Fibroblast of lung (primary cell): ENCODE data around the gene ZSWIM2.

Experiments
- EZH2 ChIP-seq: IDR thresholded peaks from 2 replicates; pipeline ENCODE4 v1.5.1; 2012; ENCODE audit warnings: low read length, control low read depth, mild to moderate bottlenecking; ENCODE audit errors: missing control alignments
- TF ChIP-seq, protein P1 (sequence below), 2 donors: IDR thresholded peaks in 1 of 2; conservative IDR thresholded peaks in 1 of 2; 1 replicate in 1 of 2; 2 replicates in 1 of 2; pipeline ENCODE4 v1.5.1; 2011 to 2012; ENCODE audit warnings: low read length in 2 of 2, control low read depth in 1 of 2, inconsistent platforms in 1 of 2, low read depth in 1 of 2, mild to moderate bottlenecking in 1 of 2

DNA sequence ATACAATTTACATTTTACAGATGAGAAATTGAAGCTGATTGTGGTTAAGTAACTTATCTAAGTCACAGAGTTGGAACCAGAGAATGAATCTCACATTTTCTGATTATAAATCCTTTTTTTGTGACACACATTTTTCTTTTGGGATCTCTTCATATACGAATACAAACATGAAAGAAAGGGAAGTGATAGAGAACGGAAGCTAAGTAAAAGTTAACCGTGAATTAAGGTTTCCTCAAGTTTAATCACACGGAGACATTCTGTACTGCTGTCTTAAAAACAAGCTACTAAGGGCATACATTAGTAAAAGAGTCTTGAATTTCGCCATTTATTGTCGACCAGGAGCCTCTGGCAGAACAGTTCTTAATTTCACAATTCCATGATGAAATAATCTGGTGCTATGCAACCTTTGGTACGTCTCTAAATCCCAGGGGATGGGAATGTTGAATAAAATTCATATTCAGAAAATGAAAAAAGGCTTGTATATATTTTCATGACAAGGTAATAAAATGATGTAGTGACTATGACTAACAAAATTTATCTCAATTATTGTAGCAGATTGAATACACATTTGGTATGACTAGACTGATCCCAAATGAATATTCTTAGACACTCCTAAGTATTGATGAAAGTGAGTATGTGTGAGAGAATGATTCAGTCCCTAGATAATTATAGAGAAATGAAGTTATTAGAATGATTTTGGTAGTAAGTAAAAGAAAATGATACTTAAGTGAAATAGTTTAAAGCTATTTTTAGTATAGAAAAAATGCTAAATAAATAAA lies 40.3 kb upstream of the ZSWIM2 start:
- TF ChIP-seq, protein P1, sequence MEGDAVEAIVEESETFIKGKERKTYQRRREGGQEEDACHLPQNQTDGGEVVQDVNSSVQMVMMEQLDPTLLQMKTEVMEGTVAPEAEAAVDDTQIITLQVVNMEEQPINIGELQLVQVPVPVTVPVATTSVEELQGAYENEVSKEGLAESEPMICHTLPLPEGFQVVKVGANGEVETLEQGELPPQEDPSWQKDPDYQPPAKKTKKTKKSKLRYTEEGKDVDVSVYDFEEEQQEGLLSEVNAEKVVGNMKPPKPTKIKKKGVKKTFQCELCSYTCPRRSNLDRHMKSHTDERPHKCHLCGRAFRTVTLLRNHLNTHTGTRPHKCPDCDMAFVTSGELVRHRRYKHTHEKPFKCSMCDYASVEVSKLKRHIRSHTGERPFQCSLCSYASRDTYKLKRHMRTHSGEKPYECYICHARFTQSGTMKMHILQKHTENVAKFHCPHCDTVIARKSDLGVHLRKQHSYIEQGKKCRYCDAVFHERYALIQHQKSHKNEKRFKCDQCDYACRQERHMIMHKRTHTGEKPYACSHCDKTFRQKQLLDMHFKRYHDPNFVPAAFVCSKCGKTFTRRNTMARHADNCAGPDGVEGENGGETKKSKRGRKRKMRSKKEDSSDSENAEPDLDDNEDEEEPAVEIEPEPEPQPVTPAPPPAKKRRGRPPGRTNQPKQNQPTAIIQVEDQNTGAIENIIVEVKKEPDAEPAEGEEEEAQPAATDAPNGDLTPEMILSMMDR (conservative IDR thresholded peaks at IDR 0.05 in 1 of 2, IDR thresholded peaks at IDR 0.05 in 1 of 2; ENCODE audit: low read depth in 1 of 2, low read length in 2 of 2) = no peak
- no peak for TF ChIP-seq EZH2
